ENCODE data around the gene RASGEF1C. TPM values are rescaled to one million over a fixed set of nuclear protein-coding genes. Genes with fewer than 3 reads are reported as not detected.

The RASGEF1C gene
- total RNA-seq, 4 donors from 2014 or later = 0.38 to 0.51 TPM; not detected in 2

- TF ChIP-seq, protein P1, sequence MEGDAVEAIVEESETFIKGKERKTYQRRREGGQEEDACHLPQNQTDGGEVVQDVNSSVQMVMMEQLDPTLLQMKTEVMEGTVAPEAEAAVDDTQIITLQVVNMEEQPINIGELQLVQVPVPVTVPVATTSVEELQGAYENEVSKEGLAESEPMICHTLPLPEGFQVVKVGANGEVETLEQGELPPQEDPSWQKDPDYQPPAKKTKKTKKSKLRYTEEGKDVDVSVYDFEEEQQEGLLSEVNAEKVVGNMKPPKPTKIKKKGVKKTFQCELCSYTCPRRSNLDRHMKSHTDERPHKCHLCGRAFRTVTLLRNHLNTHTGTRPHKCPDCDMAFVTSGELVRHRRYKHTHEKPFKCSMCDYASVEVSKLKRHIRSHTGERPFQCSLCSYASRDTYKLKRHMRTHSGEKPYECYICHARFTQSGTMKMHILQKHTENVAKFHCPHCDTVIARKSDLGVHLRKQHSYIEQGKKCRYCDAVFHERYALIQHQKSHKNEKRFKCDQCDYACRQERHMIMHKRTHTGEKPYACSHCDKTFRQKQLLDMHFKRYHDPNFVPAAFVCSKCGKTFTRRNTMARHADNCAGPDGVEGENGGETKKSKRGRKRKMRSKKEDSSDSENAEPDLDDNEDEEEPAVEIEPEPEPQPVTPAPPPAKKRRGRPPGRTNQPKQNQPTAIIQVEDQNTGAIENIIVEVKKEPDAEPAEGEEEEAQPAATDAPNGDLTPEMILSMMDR (IDR thresholded peaks at IDR 0.05; ENCODE audit: low read depth) = no peak
Observed at GRCh38 chr5:180084638-180085561, 124.1 kb downstream of the RASGEF1C start.

DNA sequence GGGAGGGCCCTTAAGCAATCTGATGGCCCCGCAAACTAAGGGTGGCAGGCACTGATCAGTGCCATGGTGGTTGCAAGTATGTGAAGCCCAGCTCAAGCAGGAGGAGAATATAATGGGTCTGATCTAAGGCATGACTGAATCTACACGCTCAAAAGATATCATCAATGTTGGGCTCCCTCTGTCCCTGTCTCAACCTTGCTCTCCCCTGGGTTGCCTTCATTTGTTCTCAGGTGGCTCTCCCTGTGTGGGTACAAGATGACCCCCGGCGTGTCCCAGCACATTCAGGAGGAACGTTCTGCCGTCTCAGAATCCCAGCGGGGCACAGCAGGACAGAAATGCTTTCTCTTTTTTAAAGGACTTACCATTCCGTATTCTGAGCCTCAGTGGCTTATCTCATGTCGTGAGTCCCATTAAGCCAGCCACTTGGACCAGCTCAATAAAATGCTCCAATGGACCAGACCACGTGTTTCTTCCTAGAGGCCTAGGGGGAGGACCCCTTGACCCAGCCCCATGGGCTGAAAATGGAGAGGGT is 125.4 kb downstream of the RASGEF1C start:
- TF ChIP-seq, protein P1 (IDR thresholded peaks at IDR 0.05; ENCODE audit: low read depth) = no peak

GRCh38 chr5:180082633-180083420 is 126.2 kb downstream of the RASGEF1C start:
- TF ChIP-seq, protein P1 (IDR thresholded peaks at IDR 0.05; ENCODE audit: low read depth) = no peak

- TF ChIP-seq, protein P1 (IDR thresholded peaks at IDR 0.05; ENCODE audit: low read depth) = no peak
Observed at GRCh38 chr5:180081481-180081880, 127.5 kb downstream of the RASGEF1C start.

- TF ChIP-seq, protein P1 (IDR thresholded peaks at IDR 0.05; ENCODE audit: low read depth) = no peak
Observed at GRCh38 chr5:180080486-180081280, 128.3 kb downstream of the RASGEF1C start.

DNA sequence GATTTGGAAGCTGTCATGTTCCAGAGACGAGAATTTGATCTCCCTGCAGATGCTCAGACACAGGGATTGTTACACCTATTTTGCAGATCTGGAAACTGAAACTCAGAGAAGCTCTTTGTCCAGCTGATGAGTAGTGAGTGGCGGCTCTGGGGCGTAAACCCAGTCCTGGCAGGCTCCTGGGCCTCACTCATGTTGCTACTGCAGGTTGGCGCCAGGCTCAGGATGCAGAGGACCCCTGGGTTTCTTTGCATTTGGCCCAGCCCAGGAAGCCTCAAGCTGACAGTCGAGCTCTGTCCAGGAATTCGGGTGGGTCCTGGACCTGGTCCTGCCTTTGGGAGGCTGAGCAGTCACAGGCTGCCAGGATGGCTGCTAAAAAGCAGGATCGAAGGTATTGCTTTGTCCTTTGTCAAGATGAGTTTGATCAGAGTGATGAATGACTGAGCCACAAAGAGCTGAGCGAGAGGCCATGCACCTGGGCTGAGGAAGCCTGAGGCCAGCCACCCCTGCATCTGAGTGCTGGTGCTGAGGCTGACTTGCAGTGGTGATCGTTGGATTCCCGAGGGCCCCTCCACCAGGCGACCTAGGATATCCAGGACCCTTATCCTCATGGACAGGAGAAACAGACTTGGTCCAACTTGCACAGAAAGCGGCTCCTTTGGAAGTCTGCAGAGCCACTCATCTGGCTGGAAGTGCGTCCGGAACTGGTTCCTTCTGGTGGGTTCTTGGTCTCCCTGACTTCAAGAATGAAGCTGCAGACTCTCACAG is 129.1 kb downstream of the RASGEF1C start:
- TF ChIP-seq, protein P1 (IDR thresholded peaks at IDR 0.05; ENCODE audit: low read depth) = no peak

Measured in subcutaneous adipose tissue (tissue), 4 donors.